Measurements from ENCODE around the gene PCDHB2. TPM values are rescaled to one million over a fixed set of nuclear protein-coding genes. Genes with fewer than 3 reads are reported as not detected.

PCDHB2 gene
- total RNA-seq, result 0.40 and 1.7 TPM in 2 replicates

DNA sequence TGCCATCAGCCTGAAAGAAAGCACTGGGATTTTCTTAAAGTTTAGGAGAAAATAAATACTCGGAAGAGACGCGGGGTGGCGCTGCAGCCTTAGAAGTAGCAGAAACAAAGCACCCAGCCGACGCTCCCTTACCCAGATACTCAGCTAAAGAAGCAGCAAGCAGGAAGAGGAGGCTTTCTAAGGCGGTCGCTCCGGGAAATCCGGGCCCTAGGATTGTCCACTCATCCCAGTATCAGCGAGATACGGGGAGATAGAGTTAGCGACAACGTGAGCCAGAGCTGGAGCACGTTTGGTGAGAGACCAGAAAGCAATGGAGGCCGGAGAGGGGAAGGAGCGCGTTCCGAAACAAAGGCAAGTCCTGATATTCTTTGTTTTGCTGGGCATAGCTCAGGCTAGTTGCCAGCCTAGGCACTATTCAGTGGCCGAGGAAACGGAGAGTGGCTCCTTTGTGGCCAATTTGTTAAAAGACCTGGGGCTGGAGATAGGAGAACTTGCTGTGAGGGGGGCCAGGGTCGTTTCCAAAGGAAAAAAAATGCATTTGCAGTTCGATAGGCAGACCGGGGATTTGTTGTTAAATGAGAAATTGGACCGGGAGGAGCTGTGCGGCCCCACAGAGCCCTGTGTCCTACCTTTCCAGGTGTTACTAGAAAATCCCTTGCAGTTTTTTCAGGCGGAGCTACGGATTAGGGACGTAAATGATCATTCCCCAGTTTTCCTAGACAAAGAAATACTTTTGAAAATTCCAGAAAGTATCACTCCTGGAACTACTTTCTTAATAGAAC, at the start of gene PCDHB2:
TSS of gene PCDHB2 (plus strand) at position 135 of the 782 bp plus-strand sequence. CDS start at position 311, 176 bp downstream.

DNA sequence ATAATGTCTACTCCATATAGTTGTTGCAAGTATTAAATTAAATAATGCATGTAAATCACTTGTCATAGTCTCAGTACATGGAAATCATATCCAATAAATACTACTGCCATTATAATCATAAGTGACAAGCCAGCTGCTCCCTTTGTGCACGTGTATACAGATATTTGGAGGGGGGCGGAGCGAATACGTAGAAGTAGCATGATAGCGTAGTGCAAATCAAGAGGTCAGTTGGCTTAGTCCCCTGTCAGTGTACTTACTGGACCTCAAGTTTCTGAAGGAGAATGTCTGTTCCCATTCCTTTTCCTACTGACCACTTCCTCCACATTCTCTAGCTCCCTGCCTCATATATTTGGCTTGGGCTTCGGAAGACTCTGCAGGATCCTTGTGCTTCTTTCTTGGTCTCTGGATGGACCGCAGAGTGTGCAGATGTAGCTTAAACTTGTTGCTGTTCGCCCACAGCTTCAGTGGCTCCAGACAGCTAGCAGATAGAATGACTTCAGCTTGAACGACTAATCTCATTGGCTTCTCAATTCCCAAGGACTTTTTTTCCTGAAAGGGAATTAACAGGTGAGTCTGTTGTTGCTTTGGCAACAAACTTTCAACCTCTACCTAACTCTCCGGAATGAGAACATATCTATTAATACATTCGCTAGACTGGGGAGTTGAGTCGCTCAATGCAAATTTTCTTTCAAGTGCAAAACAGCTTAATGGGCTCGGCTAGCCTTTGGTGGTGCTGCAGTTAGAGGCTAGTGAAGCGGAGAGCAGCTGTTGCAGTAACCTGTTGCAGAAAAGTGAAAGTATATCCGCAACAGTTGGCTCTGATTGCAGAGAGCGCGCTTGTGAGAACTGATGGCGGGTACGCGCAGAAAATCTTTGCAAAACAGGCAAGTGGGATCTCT, 43.5 kb upstream of the PCDHB2 start, which contains the start of gene PCDHB1:
TSS of gene PCDHB1 (plus strand) at position 753 of the 899 bp plus-strand sequence. CDS start at position 850, 97 bp downstream.

DNA sequence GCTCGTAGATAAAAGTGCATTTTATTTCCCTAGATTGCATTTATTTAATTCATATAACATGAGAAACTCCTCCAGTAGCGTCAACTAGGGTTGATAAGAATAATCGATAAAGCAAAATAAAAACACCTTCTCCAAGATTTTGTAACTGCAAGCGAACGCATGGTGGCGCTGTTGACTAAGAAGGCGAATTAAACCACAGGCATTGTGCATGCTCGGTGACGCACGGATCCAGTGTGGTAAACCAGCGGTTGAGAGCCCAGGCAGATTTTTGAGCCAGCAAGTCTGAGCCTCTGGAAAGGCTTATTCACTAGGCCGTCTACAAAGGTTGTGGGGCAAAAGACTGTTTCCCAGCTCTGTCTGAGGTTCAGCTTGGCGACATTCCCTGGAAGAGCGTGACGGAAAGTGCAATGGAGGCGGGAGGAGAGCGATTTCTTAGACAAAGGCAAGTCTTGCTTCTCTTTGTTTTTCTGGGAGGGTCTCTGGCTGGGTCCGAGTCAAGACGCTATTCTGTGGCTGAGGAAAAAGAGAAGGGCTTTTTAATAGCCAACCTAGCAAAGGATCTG, 5.9 kb downstream of the PCDHB2 start, which contains the start of gene PCDHB3:
TSS of gene PCDHB3 (plus strand) at position 231 of the 563 bp plus-strand sequence. CDS start at position 408, 177 bp downstream.

DNA sequence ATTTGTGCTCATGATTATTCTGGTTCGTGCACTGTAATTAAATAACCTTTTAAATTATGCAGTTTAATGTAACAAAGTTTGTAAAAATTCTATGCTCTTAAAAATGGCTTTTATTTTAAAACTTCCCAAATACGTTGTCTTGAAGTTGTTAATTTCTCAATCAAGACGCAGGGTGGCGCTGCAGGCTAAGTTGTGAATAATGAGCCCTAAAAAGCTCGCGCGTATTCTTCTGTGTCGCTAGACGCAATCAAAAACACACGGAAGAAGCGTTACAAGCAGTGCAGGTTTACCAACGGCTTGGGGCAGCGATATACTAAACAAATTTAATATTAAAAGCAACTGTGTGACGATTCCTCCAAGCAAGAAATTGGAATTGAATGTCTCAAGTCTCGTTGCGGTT, 27.1 kb downstream of the PCDHB2 start, which contains the start of gene PCDHB4:
TSS of gene PCDHB4 (plus strand) at position 256 of the 400 bp plus-strand sequence. CDS start 181 bp downstream, outside the sequence.

DNA sequence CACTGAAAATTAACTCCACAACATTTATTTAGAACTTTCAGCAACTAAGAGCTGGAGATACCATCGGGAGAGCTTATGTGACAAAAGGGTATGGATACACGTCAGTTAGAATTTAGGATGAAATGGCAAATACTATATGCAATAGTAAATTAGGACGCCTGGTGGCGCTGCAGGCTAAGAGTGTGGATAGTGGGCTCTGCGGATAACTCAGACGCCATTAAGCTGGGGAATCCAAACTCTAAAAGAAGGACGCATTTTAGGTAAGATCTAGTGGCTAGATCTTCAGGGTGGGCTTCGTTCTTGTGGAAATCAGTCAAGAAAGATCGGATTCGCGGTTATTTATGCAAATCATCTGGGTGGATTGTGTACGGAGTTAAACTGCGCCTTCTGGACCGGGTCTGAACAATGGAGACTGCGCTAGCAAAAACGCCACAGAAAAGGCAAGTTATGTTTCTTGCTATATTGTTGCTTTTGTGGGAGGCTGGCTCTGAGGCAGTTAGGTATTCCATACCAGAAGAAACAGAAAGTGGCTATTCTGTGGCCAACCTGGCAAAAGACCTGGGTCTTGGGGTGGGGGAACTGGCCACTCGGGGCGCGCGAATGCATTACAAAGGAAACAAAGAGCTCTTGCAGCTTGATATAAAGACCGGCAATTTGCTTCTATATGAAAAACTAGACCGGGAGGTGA, 40.8 kb downstream of the PCDHB2 start, which contains the start of gene PCDHB5:
TSS of gene PCDHB5 (plus strand) at position 177 of the 688 bp plus-strand sequence. CDS start at position 406, 229 bp downstream.

Other genes with a start within 250 kb of the PCDHB2 start
- gene PCDHA9, start 246.2 kb upstream of the PCDHB2 start, total RNA-seq, result 0.13 TPM in 1 of 2 replicates, not detected in the other
- 0.13 TPM in 1 of 2 replicates, not detected in the other for gene PCDHA10, start 238.7 kb upstream of the PCDHB2 start, total RNA-seq
- under 0.01 and 0.05 TPM in 2 replicates for gene PCDHA11, start 225.7 kb upstream of the PCDHB2 start, total RNA-seq
- not detected in 2 replicates for gene PCDHA12, start 219.3 kb upstream of the PCDHB2 start, total RNA-seq
- not detected in 2 replicates for gene PCDHA13, start 212.5 kb upstream of the PCDHB2 start, total RNA-seq
- gene PCDHAC1, start 168.3 kb upstream of the PCDHB2 start, total RNA-seq, result not detected in 2 replicates
- 0.64 and 0.73 TPM in 2 replicates for gene PCDHAC2, start 128.1 kb upstream of the PCDHB2 start, total RNA-seq
- gene PCDHB1, start 43.2 kb upstream of the PCDHB2 start, total RNA-seq, result not detected in 2 replicates
- 0.30 and 0.47 TPM in 2 replicates for gene PCDHB3, start 5.9 kb downstream of the PCDHB2 start, total RNA-seq
- 0.07 and 0.10 TPM in 2 replicates for gene PCDHB4, start 27.2 kb downstream of the PCDHB2 start, total RNA-seq
- gene PCDHB5, start 40.6 kb downstream of the PCDHB2 start, total RNA-seq, result 0.15 and 0.47 TPM in 2 replicates
- gene PCDHB6, start 55.4 kb downstream of the PCDHB2 start, total RNA-seq, result not detected in 2 replicates
- 0.05 and 0.07 TPM in 2 replicates for gene PCDHB7, start 78.0 kb downstream of the PCDHB2 start, total RNA-seq
- 0.25 TPM in 1 of 2 replicates, not detected in the other for gene PCDHB8, start 83.2 kb downstream of the PCDHB2 start, total RNA-seq
- gene PCDHB16, start 87.8 kb downstream of the PCDHB2 start, total RNA-seq, result under 0.01 and 0.25 TPM in 2 replicates
- 0.15 and 0.27 TPM in 2 replicates for gene PCDHB9, start 92.5 kb downstream of the PCDHB2 start, total RNA-seq
- 0.53 and 0.59 TPM in 2 replicates for gene PCDHB10, start 97.7 kb downstream of the PCDHB2 start, total RNA-seq
- gene PCDHB11, start 105.0 kb downstream of the PCDHB2 start, total RNA-seq, result not detected in 2 replicates
- 0.05 and 0.13 TPM in 2 replicates for gene PCDHB12, start 114.1 kb downstream of the PCDHB2 start, total RNA-seq
- gene PCDHB13, start 119.3 kb downstream of the PCDHB2 start, total RNA-seq, result 0.30 and 0.33 TPM in 2 replicates
- 0.20 and 0.30 TPM in 2 replicates for gene PCDHB14, start 128.7 kb downstream of the PCDHB2 start, total RNA-seq
- 0.15 and 0.40 TPM in 2 replicates for gene PCDHB15, start 150.8 kb downstream of the PCDHB2 start, total RNA-seq
- gene SLC25A2, start 209.4 kb downstream of the PCDHB2 start, total RNA-seq, result 0.15 TPM in 1 of 2 replicates, not detected in the other
- 44.8 and 50.7 TPM in 2 replicates for gene TAF7, start 226.2 kb downstream of the PCDHB2 start, total RNA-seq
- gene PCDHGA1, start 235.9 kb downstream of the PCDHB2 start, total RNA-seq, result 0.20 and 0.59 TPM in 2 replicates
- gene PCDHGA2, start 244.1 kb downstream of the PCDHB2 start, total RNA-seq, result 0.73 and 0.79 TPM in 2 replicates
- 0.13 and 0.49 TPM in 2 replicates for gene PCDHGA3, start 249.2 kb downstream of the PCDHB2 start, total RNA-seq